HepG2 (cell line): Measurements from ENCODE around the gene ABCA4. TPM values are rescaled to one million over a fixed set of nuclear protein-coding genes. Genes with fewer than 3 reads are reported as not detected.

Experiments used
- AGO1 ChIP-seq: fragments of 200-400 bp; formaldehyde crosslinking; IDR thresholded peaks from 2 replicates; pipeline ENCODE4 v1.6.1; 2017; ENCODE audit warnings: mild to moderate bottlenecking, low read depth, low read length, moderate library complexity; ENCODE audit not compliant: poor library complexity, severe bottlenecking
- CCDC6 ChIP-seq: sonication (generic); formaldehyde crosslinking; IDR thresholded peaks from 2 replicates; pipeline ENCODE4 v1.8.1; 2022; ENCODE audit warnings: mild to moderate bottlenecking, missing genetic modification reagents, moderate library complexity
- GABPB1 ChIP-seq: IDR thresholded peaks from 2 replicates; pipeline ENCODE4 v1.6.1; 2016; ENCODE audit warnings: mild to moderate bottlenecking, missing genetic modification reagents, moderate library complexity, missing compliant biosample characterization
- GATAD2A ChIP-seq: IDR thresholded peaks from 2 replicates; pipeline ENCODE4 v1.6.1; 2016
- HMGXB4 ChIP-seq, 2 experiments: sonication (generic) in 1 of 2; formaldehyde crosslinking in 1 of 2; IDR thresholded peaks; 2 replicates each; pipeline versions ENCODE4 v1.4.0 to v1.6.1; 2018 to 2020; ENCODE audit warnings: missing genetic modification reagents in 2 of 2, borderline replicate concordance in 1 of 2, low read depth in 1 of 2, mild to moderate bottlenecking in 1 of 2, missing biosample characterization in 1 of 2
- NCOA1 ChIP-seq: sonication (generic); formaldehyde crosslinking; IDR thresholded peaks from 2 replicates; pipeline ENCODE4 v1.9.0; 2021; ENCODE audit warnings: missing genetic modification reagents
- NKX3-1 ChIP-seq: sonication (generic); formaldehyde crosslinking; IDR thresholded peaks from 2 replicates; pipeline ENCODE4 v1.5.0; 2020; ENCODE audit warnings: missing genetic modification reagents
- PCBP2 ChIP-seq: fragments of 200-400 bp; formaldehyde crosslinking; optimal IDR thresholded peaks from 2 replicates; pipeline ENCODE3; 2018; ENCODE audit warnings: low read length, low read depth; ENCODE audit not compliant: poor library complexity, severe bottlenecking
- TEAD2 ChIP-seq: sonication (generic); formaldehyde crosslinking; IDR thresholded peaks from 2 replicates; pipeline ENCODE4 v1.9.0; 2021; ENCODE audit warnings: missing genetic modification reagents
- XRCC5 ChIP-seq: fragments of 200-400 bp; formaldehyde crosslinking; optimal IDR thresholded peaks from 2 replicates; pipeline ENCODE3; 2017; ENCODE audit warnings: mild to moderate bottlenecking, low read length
- ZBTB49 ChIP-seq: sonication (generic); formaldehyde crosslinking; IDR thresholded peaks from 2 replicates; pipeline ENCODE4 v1.4.0; 2020; ENCODE audit warnings: missing genetic modification reagents, borderline replicate concordance
- ZFP62 ChIP-seq: sonication (generic); formaldehyde crosslinking; IDR thresholded peaks from 2 replicates; pipeline ENCODE4 v1.4.0; 2020; ENCODE audit warnings: missing genetic modification reagents
- ZNF720 ChIP-seq: sonication (generic); formaldehyde crosslinking; IDR thresholded peaks from 2 replicates; pipeline ENCODE4 v1.4.0; 2020; ENCODE audit warnings: missing genetic modification reagents
- ZNF782 ChIP-seq: sonication (generic); formaldehyde crosslinking; IDR thresholded peaks from 2 replicates; pipeline ENCODE4 v1.4.0; 2020; ENCODE audit warnings: missing genetic modification reagents, mild to moderate bottlenecking, borderline replicate concordance
- polyA plus RNA-seq, 8 experiments: library from polyadenylated mRNA; depleted of rRNA in 3 of 8; stranded (reverse) in 7 of 8; unstranded in 1 of 8; fragments of >200 nt; fragmentation: Illumina TruSeq in 4 of 8; extraction: Trizol in 4 of 8; gene quantifications; 2 replicates each; pipeline versions ENCODE4 v1.2.1 to v1.2.3, GENCODE V29; 2011 to 2016; ENCODE audit warnings: low read depth in 4 of 8, missing spikeins in 1 of 8, mixed read lengths in 1 of 8; ENCODE audit not compliant: insufficient read depth in 1 of 8
- total RNA-seq, 5 experiments: library from RNA; depleted of rRNA; stranded (reverse); fragments of >200 nt; fragmentation: Illumina TruSeq; extraction: Trizol; gene quantifications; 2 replicates each; pipeline ENCODE4 v1.2.3, GENCODE V29; 2016; ENCODE audit warnings: low read depth in 1 of 5
- TF ChIP-seq, protein P1 (sequence below): sonication (generic); formaldehyde crosslinking; conservative IDR thresholded peaks from 2 replicates; pipeline ENCODE4 v1.4.0; 2020; ENCODE audit warnings: missing genetic modification reagents
- TF ChIP-seq, protein P2 (sequence below): IDR thresholded peaks from 2 replicates; pipeline ENCODE4 v1.4.0; 2020; ENCODE audit warnings: mild to moderate bottlenecking, missing genetic modification reagents
- TF ChIP-seq, protein P3 (sequence below): IDR thresholded peaks from 2 replicates; pipeline ENCODE4 v1.6.1; 2016; ENCODE audit warnings: mild to moderate bottlenecking, missing biosample characterization, missing genetic modification reagents
- TF ChIP-seq, protein P4 (sequence below): sonication (generic); formaldehyde crosslinking; IDR thresholded peaks from 2 replicates; pipeline ENCODE4 v1.8.1; 2023; ENCODE audit warnings: missing genetic modification reagents, mild to moderate bottlenecking, borderline replicate concordance
- TF ChIP-seq, protein P5 (sequence below): sonication (generic); formaldehyde crosslinking; IDR thresholded peaks from 2 replicates; pipeline ENCODE4 v1.8.1; 2023; ENCODE audit warnings: missing genetic modification reagents, inconsistent platforms, borderline replicate concordance

The ABCA4 gene
- total and polyA plus RNA-seq, 2 of the 13 experiments (the other 11 are each of a cell fraction or from before 2014, with no cell fraction given): 0.24 to 0.67 TPM

- TF ChIP-seq, protein P1, sequence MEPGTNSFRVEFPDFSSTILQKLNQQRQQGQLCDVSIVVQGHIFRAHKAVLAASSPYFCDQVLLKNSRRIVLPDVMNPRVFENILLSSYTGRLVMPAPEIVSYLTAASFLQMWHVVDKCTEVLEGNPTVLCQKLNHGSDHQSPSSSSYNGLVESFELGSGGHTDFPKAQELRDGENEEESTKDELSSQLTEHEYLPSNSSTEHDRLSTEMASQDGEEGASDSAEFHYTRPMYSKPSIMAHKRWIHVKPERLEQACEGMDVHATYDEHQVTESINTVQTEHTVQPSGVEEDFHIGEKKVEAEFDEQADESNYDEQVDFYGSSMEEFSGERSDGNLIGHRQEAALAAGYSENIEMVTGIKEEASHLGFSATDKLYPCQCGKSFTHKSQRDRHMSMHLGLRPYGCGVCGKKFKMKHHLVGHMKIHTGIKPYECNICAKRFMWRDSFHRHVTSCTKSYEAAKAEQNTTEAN (CRISPR knock-in tag): no peak
- TF ChIP-seq HMGXB4 (CRISPR knock-in tag; IDR thresholded peaks at IDR 0.05; ENCODE audit: borderline replicate concordance in 1 of 2, low read depth in 1 of 2) (peak in 1 of 2 experiments; percentile 48; a peak in 1 of 4 replicates), NCOA1 (no peak), CCDC6 (no peak), PCBP2 (no peak), ZBTB49 (peak; percentile 29; the same call in 1 of the 2 replicates), TEAD2 (no peak), AGO1 (no peak), NKX3-1 (no peak), ZNF782 (CRISPR knock-in tag) (0 out of 2 replicates have a peak, but pooled peaks have one; percentile 22), ZNF720 (CRISPR knock-in tag) (no peak), GATAD2A (CRISPR knock-in tag) (peak; percentile 31; the same call in 1 of the 2 replicates), GABPB1 (CRISPR knock-in tag) (no peak), XRCC5 (peak; percentile 60), ZFP62 (CRISPR knock-in tag) (no peak)
- TF ChIP-seq, protein P2, sequence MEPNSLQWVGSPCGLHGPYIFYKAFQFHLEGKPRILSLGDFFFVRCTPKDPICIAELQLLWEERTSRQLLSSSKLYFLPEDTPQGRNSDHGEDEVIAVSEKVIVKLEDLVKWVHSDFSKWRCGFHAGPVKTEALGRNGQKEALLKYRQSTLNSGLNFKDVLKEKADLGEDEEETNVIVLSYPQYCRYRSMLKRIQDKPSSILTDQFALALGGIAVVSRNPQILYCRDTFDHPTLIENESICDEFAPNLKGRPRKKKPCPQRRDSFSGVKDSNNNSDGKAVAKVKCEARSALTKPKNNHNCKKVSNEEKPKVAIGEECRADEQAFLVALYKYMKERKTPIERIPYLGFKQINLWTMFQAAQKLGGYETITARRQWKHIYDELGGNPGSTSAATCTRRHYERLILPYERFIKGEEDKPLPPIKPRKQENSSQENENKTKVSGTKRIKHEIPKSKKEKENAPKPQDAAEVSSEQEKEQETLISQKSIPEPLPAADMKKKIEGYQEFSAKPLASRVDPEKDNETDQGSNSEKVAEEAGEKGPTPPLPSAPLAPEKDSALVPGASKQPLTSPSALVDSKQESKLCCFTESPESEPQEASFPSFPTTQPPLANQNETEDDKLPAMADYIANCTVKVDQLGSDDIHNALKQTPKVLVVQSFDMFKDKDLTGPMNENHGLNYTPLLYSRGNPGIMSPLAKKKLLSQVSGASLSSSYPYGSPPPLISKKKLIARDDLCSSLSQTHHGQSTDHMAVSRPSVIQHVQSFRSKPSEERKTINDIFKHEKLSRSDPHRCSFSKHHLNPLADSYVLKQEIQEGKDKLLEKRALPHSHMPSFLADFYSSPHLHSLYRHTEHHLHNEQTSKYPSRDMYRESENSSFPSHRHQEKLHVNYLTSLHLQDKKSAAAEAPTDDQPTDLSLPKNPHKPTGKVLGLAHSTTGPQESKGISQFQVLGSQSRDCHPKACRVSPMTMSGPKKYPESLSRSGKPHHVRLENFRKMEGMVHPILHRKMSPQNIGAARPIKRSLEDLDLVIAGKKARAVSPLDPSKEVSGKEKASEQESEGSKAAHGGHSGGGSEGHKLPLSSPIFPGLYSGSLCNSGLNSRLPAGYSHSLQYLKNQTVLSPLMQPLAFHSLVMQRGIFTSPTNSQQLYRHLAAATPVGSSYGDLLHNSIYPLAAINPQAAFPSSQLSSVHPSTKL (CRISPR knock-in tag): 0 out of 2 replicates have a peak, but pooled peaks have one; percentile 7
- TF ChIP-seq, protein P3, sequence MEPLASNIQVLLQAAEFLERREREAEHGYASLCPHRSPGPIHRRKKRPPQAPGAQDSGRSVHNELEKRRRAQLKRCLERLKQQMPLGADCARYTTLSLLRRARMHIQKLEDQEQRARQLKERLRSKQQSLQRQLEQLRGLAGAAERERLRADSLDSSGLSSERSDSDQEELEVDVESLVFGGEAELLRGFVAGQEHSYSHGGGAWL (CRISPR knock-in tag): no peak
- TF ChIP-seq, protein P4, sequence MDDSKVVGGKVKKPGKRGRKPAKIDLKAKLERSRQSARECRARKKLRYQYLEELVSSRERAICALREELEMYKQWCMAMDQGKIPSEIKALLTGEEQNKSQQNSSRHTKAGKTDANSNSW (CRISPR knock-in tag): no peak
- TF ChIP-seq, protein P5, sequence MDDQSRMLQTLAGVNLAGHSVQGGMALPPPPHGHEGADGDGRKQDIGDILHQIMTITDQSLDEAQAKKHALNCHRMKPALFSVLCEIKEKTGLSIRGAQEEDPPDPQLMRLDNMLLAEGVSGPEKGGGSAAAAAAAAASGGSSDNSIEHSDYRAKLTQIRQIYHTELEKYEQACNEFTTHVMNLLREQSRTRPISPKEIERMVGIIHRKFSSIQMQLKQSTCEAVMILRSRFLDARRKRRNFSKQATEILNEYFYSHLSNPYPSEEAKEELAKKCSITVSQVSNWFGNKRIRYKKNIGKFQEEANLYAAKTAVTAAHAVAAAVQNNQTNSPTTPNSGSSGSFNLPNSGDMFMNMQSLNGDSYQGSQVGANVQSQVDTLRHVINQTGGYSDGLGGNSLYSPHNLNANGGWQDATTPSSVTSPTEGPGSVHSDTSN (CRISPR knock-in tag): no peak
Measured at GRCh38 chr1:94039514-94039870, 81.5 kb downstream of the ABCA4 start (continued).
